DND-41 (cell line): ENCODE measurements around the gene TPTE.
A peak's percentile ranks its signal among the peaks of the same experiment; 100 is the strongest.
"Not testable (repeated sequence)": the region's sequence is repeated elsewhere in the genome, so short reads cannot be mapped to it uniquely, and the experiment has no call there.

Source experiments
- ATAC-seq: fragments of 200-7000 bp; cut with Tn5 transposase; 3 replicates; pipeline ENCODE4 v1.9.1; 2021; ENCODE audit warnings: low read depth; ENCODE audit not compliant: insufficient read depth
- DNase-seq: peaks from one replicate; pipeline ENCODE4 v3.0.0-alpha.2; 2020
- H2AFZ ChIP-seq: 2 replicates; pipeline ENCODE4 v1.6.0; 2012; ENCODE audit warnings: low read depth, low read length
- H3K27ac ChIP-seq: 2 replicates; pipeline ENCODE4 v1.5.1; 2012; ENCODE audit warnings: low read length, inconsistent platforms
- H3K27me3 ChIP-seq: fragments of 200-600 bp; sonication (generic); 2 replicates; pipeline ENCODE4 v1.6.0; 2012; ENCODE audit warnings: low read length, mild to moderate bottlenecking, inconsistent platforms; ENCODE audit not compliant: insufficient read depth, poor library complexity
- H3K36me3 ChIP-seq: 2 replicates; pipeline ENCODE4 v1.5.1; 2012; ENCODE audit warnings: low read length, inconsistent platforms; ENCODE audit not compliant: insufficient read depth
- H3K4me1 ChIP-seq: 2 replicates; pipeline ENCODE4 v1.5.1; 2012; ENCODE audit warnings: mild to moderate bottlenecking, low read length; ENCODE audit not compliant: insufficient read depth
- H3K4me2 ChIP-seq: 2 replicates; pipeline ENCODE4 v1.6.0; 2012; ENCODE audit warnings: mild to moderate bottlenecking, moderate library complexity, low read length, inconsistent platforms; ENCODE audit not compliant: insufficient read depth
- H3K4me3 ChIP-seq, 2 experiments: fragments of 200-600 bp in 1 of 2; shearing (Covaris generic) in 1 of 2; 2 replicates each; pipeline ENCODE4 v1.5.1; 2012 to 2016; ENCODE audit warnings: inconsistent platforms in 2 of 2, low read length in 2 of 2, mild to moderate bottlenecking in 2 of 2, low read depth in 1 of 2, moderate library complexity in 1 of 2
- H3K79me2 ChIP-seq: 2 replicates; pipeline ENCODE4 v1.6.0; 2012; ENCODE audit warnings: low read length, inconsistent platforms; ENCODE audit not compliant: insufficient read depth
- H3K9ac ChIP-seq: 2 replicates; pipeline ENCODE4 v1.6.0; 2012; ENCODE audit warnings: low read depth, mild to moderate bottlenecking, inconsistent platforms, low read length, moderate library complexity
- H3K9me3 ChIP-seq: 2 replicates; pipeline ENCODE4 v1.5.1; 2012; ENCODE audit warnings: low read length, moderate library complexity, mild to moderate bottlenecking, inconsistent platforms; ENCODE audit not compliant: insufficient read depth, severe bottlenecking
- H4K20me1 ChIP-seq: 2 replicates; pipeline ENCODE4 v1.6.0; 2012; ENCODE audit warnings: low read length; ENCODE audit not compliant: insufficient read depth
- CTCF ChIP-seq: IDR thresholded peaks from 2 replicates; pipeline ENCODE4 v1.5.1; 2012; ENCODE audit warnings: borderline replicate concordance, low read length, moderate library complexity, mild to moderate bottlenecking; ENCODE audit not compliant: poor library complexity, severe bottlenecking; ENCODE audit errors: extremely low read depth
- EZH2 ChIP-seq: IDR thresholded peaks from 3 replicates; pipeline ENCODE4 v1.6.1; 2012; ENCODE audit warnings: borderline replicate concordance, low read depth, mild to moderate bottlenecking, moderate library complexity, low read length, inconsistent platforms; ENCODE audit not compliant: severe bottlenecking

The TPTE gene

GRCh38 chr21:10548331-10548954 is 27.1 kb downstream of the TPTE start:
- not testable (repeated sequence) for DNase-seq, H3K79me2 ChIP-seq, ATAC-seq, H3K4me2 ChIP-seq, H4K20me1 ChIP-seq, H2AFZ ChIP-seq, H3K9ac ChIP-seq, H3K4me1 ChIP-seq, H3K27me3 ChIP-seq, H3K9me3 ChIP-seq, H3K27ac ChIP-seq, H3K4me3 ChIP-seq, H3K36me3 ChIP-seq

- not testable (repeated sequence) for ATAC-seq, H3K4me2 ChIP-seq
These were observed 49.4 kb downstream of the TPTE start for GRCh38 chr21:10570803-10571202.

GRCh38 chr21:10574531-10575310 is 53.3 kb downstream of the TPTE start:
- DNase-seq, H3K4me3 ChIP-seq, H3K79me2 ChIP-seq, H2AFZ ChIP-seq, H3K27ac ChIP-seq, ATAC-seq, H4K20me1 ChIP-seq, H3K36me3 ChIP-seq, H3K4me2 ChIP-seq, H3K27me3 ChIP-seq, H3K4me1 ChIP-seq, H3K9ac ChIP-seq: not testable (repeated sequence)
- H3K9me3 ChIP-seq = peaks cover 13% of the 10 kb centered on the region

More at GRCh38 chr21:10570803-10571202, 49.4 kb downstream of the TPTE start:
- not testable (repeated sequence) for H3K4me1 ChIP-seq, H3K4me3 ChIP-seq, H4K20me1 ChIP-seq, H3K27me3 ChIP-seq, H3K36me3 ChIP-seq, H3K27ac ChIP-seq, H3K79me2 ChIP-seq, H2AFZ ChIP-seq, DNase-seq, H3K9ac ChIP-seq
- H3K9me3 ChIP-seq = peaks cover 13% of the 10 kb centered on the region

GRCh38 chr21:10575311-10575667 is 53.9 kb downstream of the TPTE start:
- Histone ChIP-seq H3K9me3 (peaks cover 13% of the 10 kb centered on the region), H3K27me3 (no peaks in the 10 kb centered on the region), H2AFZ (no peak overlapping the region), H3K79me2 (no peaks in the 10 kb centered on the region), H3K4me3 (no peak overlapping the region), H4K20me1 (no peaks in the 10 kb centered on the region), H3K9ac (no peak overlapping the region), H3K4me1 (no peaks in the 10 kb centered on the region), H3K4me2 (no peak overlapping the region), H3K36me3 (no peaks in the 10 kb centered on the region), H3K27ac (no peak overlapping the region)
- TF ChIP-seq CTCF = no peak
- no peak for TF ChIP-seq EZH2
- ATAC-seq (no peak), DNase-seq (no peak)

GRCh38 chr21:10578910-10579309 is 57.5 kb downstream of the TPTE start:
- not testable (repeated sequence) for H3K27ac ChIP-seq, H3K9ac ChIP-seq, H3K9me3 ChIP-seq, H3K4me2 ChIP-seq, H3K27me3 ChIP-seq, H3K4me3 ChIP-seq, DNase-seq, H2AFZ ChIP-seq, ATAC-seq, H3K4me1 ChIP-seq, H3K36me3 ChIP-seq, H4K20me1 ChIP-seq, H3K79me2 ChIP-seq

GRCh38 chr21:10589115-10589514 is 67.7 kb downstream of the TPTE start:
- H3K27ac ChIP-seq, H2AFZ ChIP-seq, H3K36me3 ChIP-seq, H3K4me3 ChIP-seq, H3K27me3 ChIP-seq, H3K79me2 ChIP-seq, DNase-seq, H3K9ac ChIP-seq, H3K4me2 ChIP-seq, H4K20me1 ChIP-seq, H3K4me1 ChIP-seq, H3K9me3 ChIP-seq: not testable (repeated sequence)
- ATAC-seq = 0 out of 3 replicates have a peak, but pooled peaks have one; percentile 54

GRCh38 chr21:10607074-10607473 is 85.7 kb downstream of the TPTE start:
- not testable (repeated sequence) for H3K27ac ChIP-seq, H3K4me2 ChIP-seq, H3K4me1 ChIP-seq, H2AFZ ChIP-seq, H3K9me3 ChIP-seq, H3K4me3 ChIP-seq, H3K79me2 ChIP-seq, ATAC-seq, H3K36me3 ChIP-seq, H3K27me3 ChIP-seq, DNase-seq, H3K9ac ChIP-seq, H4K20me1 ChIP-seq
